GM12873 (cell line): ENCODE measurements around the gene GFPT1.

ENCODE experiments used
- CTCF ChIP-seq: IDR thresholded peaks from 2 replicates; pipeline ENCODE4 v1.5.1; 2012; ENCODE audit warnings: low read depth, mild to moderate bottlenecking, moderate library complexity, low read length, control low read depth; ENCODE audit not compliant: insufficient read depth; ENCODE audit errors: missing control alignments

GFPT1 gene

GRCh38 chr2:69386789-69387734, at the start of gene GFPT1:
Gene GFPT1, minus strand, starts transcription at chr2:69387227. Its CDS starts 156 bp downstream, at chr2:69387071.
- TF ChIP-seq CTCF = no peak

- TF ChIP-seq CTCF = no peak
Measured at GRCh38 chr2:69436596-69436937, 49.5 kb upstream of the GFPT1 start.

- no peak for TF ChIP-seq CTCF
Measured at GRCh38 chr2:69434753-69435152, 47.7 kb upstream of the GFPT1 start.

GRCh38 chr2:69429491-69430183, 42.6 kb upstream of the GFPT1 start:
- TF ChIP-seq CTCF = no peak

GRCh38 chr2:69428981-69429380, 42.0 kb upstream of the GFPT1 start:
- TF ChIP-seq CTCF = no peak

GRCh38 chr2:69424419-69424818, 37.4 kb upstream of the GFPT1 start:
- no peak for TF ChIP-seq CTCF

GRCh38 chr2:69422198-69422597, 35.2 kb upstream of the GFPT1 start:
- TF ChIP-seq CTCF = no peak
